Islet precursor cell (in vitro differentiated cells): ENCODE data around the gene TSPAN2.

Source experiments
- DNase-seq: peaks from one replicate; pipeline ENCODE4 v3.0.0-alpha.2; 2018

TSPAN2 gene

DNA sequence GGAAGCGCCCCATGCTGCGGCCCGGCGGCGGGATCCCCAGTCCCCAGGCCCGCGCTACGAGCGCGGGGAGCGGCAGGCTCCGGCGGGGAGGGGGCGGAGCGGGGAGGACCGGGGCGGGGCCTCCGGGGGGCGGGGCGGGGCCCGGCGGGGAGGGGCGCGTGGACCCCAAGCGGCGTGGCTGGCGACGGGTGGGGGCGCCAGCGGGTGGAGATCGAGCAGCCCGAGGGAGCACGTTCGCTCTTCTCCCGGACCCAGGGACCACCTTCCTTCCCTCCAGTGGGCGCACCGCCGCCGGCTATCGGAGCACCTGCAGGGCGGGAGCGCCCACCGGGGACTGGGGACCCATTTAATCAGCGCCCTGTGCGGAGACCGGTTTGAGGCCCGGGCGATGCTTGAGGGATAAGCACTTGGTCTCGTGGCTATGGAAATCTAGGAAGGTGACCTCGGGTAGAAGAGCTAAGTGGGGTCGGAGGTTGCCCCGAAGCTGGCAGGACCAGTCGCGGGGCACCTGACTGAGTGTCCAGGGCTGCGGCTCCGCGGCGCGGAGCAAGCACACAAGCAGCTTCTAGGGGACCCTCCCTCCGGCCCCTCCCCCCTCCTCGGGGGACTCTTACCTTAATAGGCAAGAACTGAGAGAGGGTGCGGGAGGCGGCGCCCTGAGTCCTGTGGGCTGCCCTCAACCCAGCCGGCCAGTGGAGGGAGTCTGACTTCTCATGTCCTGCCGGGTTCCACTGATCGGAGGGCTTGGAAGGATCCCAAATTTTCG lies at the start of gene TSPAN2:
TSS of gene TSPAN2 (minus strand) at position 84 of the 766 bp plus-strand sequence. CDS start at position 13, 71 bp downstream.
- DNase-seq, result peak; percentile 93

- peak; percentile 95 for DNase-seq
Measured at GRCh38 chr1:115138973-115139372, 49.7 kb upstream of the TSPAN2 start.

GRCh38 chr1:115138271-115138670 lies 49.0 kb upstream of the TSPAN2 start:
- DNase-seq, result no peak

DNA sequence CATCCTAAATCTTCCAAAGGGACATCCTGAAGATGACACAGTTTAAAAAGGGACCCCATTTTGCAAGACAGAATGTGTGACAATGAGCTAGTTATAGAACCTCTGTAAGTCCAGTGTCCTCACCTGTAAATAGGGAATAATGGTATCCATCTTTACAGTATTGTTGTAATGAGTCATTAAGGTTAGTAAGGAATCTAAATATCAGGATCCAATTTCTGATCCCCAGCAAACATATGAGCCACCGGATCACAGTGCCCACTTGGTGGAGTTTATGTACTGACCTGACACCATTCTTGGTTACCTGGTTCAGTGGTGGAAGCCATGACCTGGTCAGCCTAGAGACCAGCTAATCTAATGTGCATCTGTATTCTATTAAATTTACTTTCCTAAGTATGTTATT lies 47.9 kb upstream of the TSPAN2 start:
- no peak for DNase-seq

DNA sequence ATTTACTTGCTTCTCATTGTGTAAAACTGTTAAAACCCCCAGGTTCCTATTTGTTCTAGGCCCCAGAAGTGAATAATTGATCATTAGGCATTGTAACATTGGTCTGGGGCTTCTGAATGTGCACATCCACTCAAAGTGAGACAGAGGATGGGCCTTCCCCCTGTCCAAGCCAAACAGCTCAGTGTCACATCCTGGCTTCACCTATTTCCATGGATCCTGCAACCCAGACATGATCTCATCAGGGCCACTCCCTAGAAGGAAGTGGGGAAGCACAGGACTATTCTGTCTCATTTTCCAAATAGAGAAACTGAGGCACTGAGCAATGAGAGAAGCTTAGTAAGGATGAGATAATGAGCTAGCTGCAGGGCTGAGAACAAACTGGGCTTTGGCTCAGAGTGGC lies 47.4 kb upstream of the TSPAN2 start:
- no peak for DNase-seq

GRCh38 chr1:115136106-115136505 lies 46.8 kb upstream of the TSPAN2 start:
- peak; percentile 76 for DNase-seq

GRCh38 chr1:115135681-115136080 lies 46.4 kb upstream of the TSPAN2 start:
- no peak for DNase-seq

GRCh38 chr1:115134850-115135480 lies 45.7 kb upstream of the TSPAN2 start:
- DNase-seq, result peak; percentile 82

- no peak for DNase-seq
Measured at GRCh38 chr1:115134231-115134630, 44.9 kb upstream of the TSPAN2 start.

DNA sequence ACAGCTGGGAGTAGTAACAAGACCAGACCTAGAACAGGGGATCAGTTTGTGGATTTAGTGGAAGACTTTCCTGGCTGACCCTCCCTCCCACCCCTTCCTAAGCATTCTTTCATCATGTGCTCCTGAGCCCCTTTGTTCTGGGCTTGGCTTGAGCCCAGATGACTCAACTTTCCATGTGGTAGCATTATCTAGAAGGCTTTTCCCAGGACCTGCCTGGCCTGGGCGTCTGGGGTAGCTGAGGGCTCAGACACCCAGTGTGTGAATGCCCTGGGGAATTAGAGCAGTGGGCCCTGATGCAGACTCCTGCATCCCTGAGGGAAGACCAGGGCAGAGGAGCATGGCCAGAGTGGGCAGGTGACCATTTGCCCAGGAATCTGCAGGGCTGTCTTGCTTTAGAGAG lies 44.1 kb upstream of the TSPAN2 start:
- DNase-seq, result peak; percentile 95

- DNase-seq, result peak; percentile 26
Measured at GRCh38 chr1:115130786-115131185, 41.5 kb upstream of the TSPAN2 start.

DNA sequence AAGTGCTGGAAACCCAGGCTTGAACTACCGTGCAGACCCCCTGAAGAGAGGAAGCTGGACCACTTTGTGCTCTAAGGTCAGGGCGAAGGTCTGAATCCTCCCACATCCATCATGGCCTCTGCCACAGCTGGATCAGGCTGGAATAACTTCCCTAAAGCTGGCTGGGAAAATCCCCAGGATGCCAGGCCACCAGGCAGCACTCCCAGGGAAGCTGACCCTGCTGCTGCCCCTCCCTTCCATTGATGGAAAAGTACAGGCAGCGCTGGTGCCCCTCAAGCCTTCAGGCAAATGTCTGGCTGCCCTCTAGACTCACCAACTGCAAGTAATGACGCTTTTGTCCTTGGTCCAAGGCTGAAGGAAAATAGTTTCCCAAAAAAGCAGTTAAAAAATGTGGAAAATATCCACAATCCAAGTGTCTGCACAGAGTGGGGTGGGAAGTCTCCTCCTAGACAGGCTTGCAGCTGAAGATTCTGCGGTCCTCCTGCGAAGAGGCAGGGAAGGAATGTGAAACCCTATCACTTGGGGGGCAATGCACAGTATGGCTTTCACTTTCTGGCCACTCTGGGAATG lies 39.9 kb upstream of the TSPAN2 start:
- peak; percentile 53 for DNase-seq

- DNase-seq, result peak; percentile 7
Measured at GRCh38 chr1:115127539-115127938, 38.2 kb upstream of the TSPAN2 start.

DNA sequence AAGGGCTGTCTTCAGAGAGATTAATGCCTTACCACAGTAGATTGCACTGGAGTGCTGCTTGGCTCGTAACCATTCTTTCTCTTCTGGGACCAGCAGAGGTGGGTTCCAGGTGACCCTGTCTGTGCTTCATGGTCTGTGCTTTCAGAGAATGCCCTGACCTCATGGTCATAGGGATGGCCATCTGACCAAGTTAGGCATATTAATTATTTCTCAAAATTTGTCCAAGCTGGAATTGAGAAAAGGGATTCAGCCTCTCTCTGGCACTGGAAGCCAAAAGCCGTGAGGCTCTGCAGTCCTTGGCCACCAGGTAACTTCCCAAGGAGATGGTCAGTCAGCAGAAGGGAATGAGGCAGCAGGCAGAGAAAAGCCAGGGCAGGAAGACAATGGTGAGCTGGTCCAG lies 37.2 kb upstream of the TSPAN2 start:
- peak; percentile 47 for DNase-seq

DNA sequence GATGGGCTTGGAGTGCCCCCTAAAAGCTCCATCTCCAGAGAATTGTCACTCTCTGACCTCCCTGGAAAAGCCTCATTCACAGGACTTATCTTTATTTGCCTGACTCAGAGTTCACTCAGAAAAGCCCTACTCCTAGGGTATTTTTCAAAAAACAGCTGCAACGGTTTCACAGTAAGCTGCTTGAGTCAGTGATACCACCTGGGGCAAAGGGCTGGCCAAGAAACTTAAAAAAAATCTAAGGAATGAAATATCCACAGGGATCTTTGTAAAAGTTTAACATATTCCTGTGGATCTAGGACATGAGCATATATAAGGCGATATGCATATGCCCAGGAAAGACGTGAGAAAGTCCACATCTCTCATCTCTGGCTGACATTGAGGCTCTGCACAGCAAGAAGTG lies 33.8 kb upstream of the TSPAN2 start:
- peak; percentile 28 for DNase-seq

DNA sequence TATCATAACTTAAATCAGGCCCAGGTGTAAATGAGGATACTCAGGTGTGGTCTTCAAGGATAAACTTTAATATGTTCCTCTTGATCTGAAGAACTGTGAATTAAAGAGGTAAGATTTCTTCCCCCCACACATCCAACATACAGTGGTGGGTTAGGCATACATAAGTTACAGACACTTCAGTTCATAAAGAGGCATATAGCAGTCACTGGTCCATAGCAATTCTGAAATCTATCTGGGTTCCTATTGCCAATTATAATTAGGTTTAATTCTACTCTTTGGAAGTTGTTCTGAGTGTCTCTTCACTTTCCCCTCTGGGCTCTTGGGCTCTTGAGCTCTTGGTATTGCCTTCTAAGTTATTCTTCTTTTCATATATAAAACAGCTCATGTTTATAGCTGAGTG lies 32.5 kb upstream of the TSPAN2 start:
- no peak for DNase-seq

DNA sequence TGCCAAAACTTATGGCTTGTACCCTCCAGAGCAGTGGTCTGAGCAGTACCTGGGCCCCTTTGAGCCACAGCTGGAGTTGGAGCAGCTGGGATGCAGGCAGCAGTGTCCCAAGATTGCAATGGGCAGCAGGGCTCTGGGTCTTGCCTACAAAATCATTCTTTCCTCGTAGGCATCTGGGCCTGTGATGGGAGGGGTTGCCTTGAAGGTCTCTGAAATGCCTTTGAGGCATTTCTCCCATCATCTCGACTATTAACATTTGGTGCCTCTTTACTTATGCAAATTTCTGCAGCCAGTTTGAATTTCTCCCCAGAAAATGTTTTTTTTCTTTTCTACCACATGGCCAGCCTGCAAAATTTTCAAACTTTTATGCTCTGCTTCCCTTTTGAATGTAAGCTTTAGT lies 31.0 kb upstream of the TSPAN2 start:
- no peak for DNase-seq

DNA sequence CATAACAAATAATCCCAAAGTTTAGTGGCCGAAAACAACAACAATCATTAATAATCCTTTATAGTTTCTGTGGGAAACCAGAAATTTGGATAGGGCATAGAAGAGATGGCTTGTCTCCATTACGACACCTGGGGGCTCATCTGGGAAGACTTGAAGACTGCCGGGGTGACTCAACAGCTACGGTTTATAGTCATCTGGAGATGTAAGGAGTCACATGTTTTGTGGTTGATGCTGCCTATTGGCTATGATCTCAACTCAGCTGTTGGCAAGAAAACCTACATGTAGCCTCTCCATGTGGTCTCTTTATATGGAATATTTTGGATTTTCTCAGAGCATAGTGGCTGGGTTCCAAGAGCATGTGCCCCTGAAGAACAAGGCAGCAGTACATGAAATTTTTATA lies 29.3 kb upstream of the TSPAN2 start:
- no peak for DNase-seq

GRCh38 chr1:115118086-115118485 lies 28.8 kb upstream of the TSPAN2 start:
- no peak for DNase-seq

DNA sequence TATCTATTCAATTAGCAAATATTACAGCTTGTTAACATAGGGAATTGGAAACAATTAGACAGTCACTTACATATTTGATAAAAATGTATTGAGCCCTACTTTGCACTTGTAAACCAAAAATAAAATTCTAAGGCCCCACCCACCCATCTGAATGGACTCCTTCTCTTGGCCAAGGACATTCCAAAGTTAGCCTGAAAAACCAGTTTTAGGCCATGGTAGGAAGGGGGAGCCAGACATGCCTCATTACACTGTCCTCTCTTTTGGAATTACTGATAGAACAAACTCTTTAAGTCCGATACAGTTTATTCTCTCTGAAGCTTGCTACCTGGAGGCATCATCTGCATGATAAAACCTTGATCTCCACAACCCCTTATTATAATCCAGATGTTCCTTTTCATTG lies 28.0 kb upstream of the TSPAN2 start:
- DNase-seq, result no peak

DNA sequence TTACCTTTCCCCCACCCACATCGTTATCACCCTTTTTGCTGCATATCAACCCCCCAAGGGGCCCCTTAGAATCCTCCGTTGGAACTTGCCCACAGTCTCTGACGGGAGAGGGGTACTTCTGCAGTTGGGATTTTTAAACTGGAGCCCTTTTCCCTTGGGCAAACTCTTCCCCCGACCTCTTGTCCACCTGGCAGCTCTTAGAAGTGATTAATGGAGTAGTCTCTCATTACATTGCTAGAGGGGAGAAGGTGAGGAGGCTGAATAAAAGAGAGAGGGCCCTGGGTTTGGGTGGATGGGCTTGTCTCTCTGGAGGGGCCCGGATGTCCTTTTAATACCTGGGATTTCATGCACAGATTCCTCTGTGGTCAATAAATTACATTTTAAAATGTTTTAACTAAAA lies 27.2 kb upstream of the TSPAN2 start:
- DNase-seq, result no peak

DNA sequence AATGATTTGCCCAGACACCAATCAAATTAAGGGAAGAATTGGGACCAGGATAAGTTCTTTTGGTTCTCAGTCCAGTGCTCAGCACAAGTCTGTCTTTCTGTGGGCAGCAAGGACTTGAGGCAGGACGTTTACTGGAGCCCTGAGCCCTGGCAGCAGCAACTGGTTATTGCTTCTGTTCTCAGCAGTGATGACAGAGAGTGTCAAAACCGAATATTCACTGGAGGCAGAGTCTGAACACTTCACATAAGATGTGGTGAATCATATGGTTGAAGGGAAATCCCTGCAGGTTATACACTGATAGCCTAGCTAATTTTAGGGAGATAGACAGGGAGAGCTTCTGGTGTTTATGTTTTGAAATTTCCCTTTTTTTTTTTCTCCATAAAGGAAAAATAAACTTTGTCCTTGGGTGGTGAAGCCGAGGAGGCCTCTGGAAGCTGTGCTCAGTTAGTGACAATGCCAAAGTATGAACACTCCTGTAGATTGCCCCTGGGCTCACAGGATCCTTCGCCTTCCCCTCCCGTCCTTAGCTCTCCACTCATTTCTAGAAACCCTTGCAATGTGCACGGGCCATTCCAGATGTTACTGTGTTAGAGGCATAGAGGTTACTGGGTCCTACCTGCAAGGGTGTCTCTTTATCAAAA lies 26.3 kb upstream of the TSPAN2 start:
- no peak for DNase-seq

DNA sequence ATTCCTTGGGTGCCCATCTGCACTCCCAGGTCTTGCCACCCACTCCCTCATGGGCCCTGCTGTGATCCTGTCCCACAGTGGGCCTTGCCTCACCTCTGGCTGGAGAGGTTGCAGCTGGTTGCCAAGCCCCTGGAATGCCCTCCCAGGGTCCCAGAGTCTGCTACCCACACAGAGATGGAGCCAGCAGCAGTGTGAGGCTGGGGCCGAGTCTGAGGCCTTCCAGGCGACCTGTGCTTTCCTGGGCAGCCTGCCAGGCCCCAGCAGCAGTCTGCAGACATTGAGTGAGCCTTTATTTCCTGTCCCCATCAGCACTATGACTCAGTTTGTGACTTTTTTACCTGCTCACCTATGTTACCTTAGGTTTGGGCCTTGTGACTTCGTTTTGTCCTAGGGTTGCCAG lies 25.0 kb upstream of the TSPAN2 start:
- no peak for DNase-seq

GRCh38 chr1:115113766-115114165 lies 24.5 kb upstream of the TSPAN2 start:
- no peak for DNase-seq
